Measurements from ENCODE around the gene SFRP4. TPM values are rescaled to one million over a fixed set of nuclear protein-coding genes. Genes with fewer than 3 reads are reported as not detected.
"Not testable (repeated sequence)": the region's sequence is repeated elsewhere in the genome, so short reads cannot be mapped to it uniquely, and the experiment has no call there.

SFRP4 gene
- total RNA-seq, 1 experiment from 2014 or later, result 0.24 TPM

DNA sequence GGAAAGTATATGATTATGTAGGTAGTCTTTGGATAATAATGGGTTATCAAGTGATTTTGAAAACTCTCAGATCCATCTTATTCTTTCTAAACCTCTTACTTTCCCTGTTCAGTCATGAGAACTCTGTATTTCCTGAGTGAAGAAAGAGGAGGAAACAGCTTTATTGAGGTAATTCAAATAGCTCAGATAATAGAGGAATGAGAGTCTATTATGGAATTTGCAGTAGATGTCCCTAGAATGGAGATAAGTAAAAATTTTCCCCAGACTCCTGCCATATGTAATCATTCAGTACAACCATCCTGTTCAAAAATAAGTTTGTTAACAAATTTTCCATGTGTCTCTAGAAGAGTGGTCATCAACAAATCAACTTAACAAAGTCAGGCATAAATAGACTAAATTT lies 40.2 kb upstream of the SFRP4 start (continued):
- TF ChIP-seq, protein P1, sequence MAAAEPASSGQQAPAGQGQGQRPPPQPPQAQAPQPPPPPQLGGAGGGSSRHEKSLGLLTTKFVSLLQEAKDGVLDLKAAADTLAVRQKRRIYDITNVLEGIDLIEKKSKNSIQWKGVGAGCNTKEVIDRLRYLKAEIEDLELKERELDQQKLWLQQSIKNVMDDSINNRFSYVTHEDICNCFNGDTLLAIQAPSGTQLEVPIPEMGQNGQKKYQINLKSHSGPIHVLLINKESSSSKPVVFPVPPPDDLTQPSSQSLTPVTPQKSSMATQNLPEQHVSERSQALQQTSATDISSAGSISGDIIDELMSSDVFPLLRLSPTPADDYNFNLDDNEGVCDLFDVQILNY (CRISPR knock-in tag; IDR thresholded peaks at IDR 0.05), result no peak

DNA sequence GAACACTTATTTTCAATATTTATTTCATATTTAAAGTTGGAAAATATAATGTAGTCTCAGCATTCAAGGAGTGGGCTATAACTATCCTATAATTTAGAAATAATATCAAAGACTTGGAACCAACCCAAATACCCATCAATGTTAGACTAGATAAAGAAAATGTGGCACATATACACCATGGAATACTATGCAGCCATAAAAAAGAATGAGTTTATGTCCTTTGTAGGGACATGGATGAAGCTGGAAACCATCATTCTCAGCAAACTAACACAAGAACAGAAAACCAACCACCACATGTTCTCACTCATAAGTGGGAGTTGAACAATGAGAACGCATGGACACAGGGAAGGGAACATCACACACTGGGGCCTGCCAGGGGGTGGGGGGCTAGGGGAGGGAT lies 37.6 kb upstream of the SFRP4 start:
- POLR2A ChIA-PET; H3K4me3 Mint-ChIP-seq; H3K36me3 Mint-ChIP-seq; CTCF ChIA-PET; H3K27ac Mint-ChIP-seq; ATAC-seq; H3K27me3 Mint-ChIP-seq (ENCODE audit: low read depth); H3K4me1 Mint-ChIP-seq; H3K9me3 Mint-ChIP-seq; DNase-seq (ENCODE audit: low spot score): not testable (repeated sequence)

GRCh38 chr7:37952240-37952639 lies 35.6 kb upstream of the SFRP4 start:
- Mint-ChIP-seq H3K36me3 (no peaks in the 10 kb centered on the region), H3K27ac (no peak overlapping the region), H3K4me3 (no peak overlapping the region), H3K27me3 (ENCODE audit: low read depth) (no peaks in the 10 kb centered on the region), H3K4me1 (0 out of 2 replicates have a peak, but pooled peaks cover 8% of the 10 kb centered on the region), H3K9me3 (no peaks in the 10 kb centered on the region)
- POLR2A ChIA-PET, result no interaction called here
- CTCF ChIA-PET, result no interaction called here
- TF ChIP-seq FOXP1 (CRISPR knock-in tag; IDR thresholded peaks at IDR 0.05; ENCODE audit: borderline replicate concordance) (no peak), ZNF281 (CRISPR knock-in tag; IDR thresholded peaks at IDR 0.05) (no peak), ESRRA (CRISPR knock-in tag; IDR thresholded peaks at IDR 0.05; ENCODE audit: borderline replicate concordance) (no peak), ZNF425 (CRISPR knock-in tag; conservative IDR thresholded peaks at IDR 0.05) (no peak), RELA (CRISPR knock-in tag; IDR thresholded peaks at IDR 0.05; ENCODE audit: borderline replicate concordance) (no peak), ZNF423 (CRISPR knock-in tag; IDR thresholded peaks at IDR 0.05) (no peak), TP53 (CRISPR knock-in tag; IDR thresholded peaks at IDR 0.05) (no peak), JUN (CRISPR knock-in tag; IDR thresholded peaks at IDR 0.05) (no peak), IRF2 (CRISPR knock-in tag; IDR thresholded peaks at IDR 0.05; ENCODE audit: borderline replicate concordance, low read depth) (no peak), ZNF121 (CRISPR knock-in tag; IDR thresholded peaks at IDR 0.05) (no peak), USF1 (CRISPR knock-in tag; IDR thresholded peaks at IDR 0.05) (no peak), NFYB (CRISPR knock-in tag; conservative IDR thresholded peaks at IDR 0.05; ENCODE audit: low read depth) (no peak), AFF4 (CRISPR knock-in tag; IDR thresholded peaks at IDR 0.05; ENCODE audit: borderline replicate concordance) (no peak), HMGXB4 (CRISPR knock-in tag; IDR thresholded peaks at IDR 0.05) (no peak)
- TF ChIP-seq, protein P1 (CRISPR knock-in tag; IDR thresholded peaks at IDR 0.05), result no peak
- TF ChIP-seq, protein P2, sequence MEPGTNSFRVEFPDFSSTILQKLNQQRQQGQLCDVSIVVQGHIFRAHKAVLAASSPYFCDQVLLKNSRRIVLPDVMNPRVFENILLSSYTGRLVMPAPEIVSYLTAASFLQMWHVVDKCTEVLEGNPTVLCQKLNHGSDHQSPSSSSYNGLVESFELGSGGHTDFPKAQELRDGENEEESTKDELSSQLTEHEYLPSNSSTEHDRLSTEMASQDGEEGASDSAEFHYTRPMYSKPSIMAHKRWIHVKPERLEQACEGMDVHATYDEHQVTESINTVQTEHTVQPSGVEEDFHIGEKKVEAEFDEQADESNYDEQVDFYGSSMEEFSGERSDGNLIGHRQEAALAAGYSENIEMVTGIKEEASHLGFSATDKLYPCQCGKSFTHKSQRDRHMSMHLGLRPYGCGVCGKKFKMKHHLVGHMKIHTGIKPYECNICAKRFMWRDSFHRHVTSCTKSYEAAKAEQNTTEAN (CRISPR knock-in tag; IDR thresholded peaks at IDR 0.05), result no peak
- DNase-seq (ENCODE audit: low spot score) (no peak), ATAC-seq (no peak)

All from WTC11 (cell line).